ENCODE results near the gene OTOF.

The OTOF gene

DNA sequence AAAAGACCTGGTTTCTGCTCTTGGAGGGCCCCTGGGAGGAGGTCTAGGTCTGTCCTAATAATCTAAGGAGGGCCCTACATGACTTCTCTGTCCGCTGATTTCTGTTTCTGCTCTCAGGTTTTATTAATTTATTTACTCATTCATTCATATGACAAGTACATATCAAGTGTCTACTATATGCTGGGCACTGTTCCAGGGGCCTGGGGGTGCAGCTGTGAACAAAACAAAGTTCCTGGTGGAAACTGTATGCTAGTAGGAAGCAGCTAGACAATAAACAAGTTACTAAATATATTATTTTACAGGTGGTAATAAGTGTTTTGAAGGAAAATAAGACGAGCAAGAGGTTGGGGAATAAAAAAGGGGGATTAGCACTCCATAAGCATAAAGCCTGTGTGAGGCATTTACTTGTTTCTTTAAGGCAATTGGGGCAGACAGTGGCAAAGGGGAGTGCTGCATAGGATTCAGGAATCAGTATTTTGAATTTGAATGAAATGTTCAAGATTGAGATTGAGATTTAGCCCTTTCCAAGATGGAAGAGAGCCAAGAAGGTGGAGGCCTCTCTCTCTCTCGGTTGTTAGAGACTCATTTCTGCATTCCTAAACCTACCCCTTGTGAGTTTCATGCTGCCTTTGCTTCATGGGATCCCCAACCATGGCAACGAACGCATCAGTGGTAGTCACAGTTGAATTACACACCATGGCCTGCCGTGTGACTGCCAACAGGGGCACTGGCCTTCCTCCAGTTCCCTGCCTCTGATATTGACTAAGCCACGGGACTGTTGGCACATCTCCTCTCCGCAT lies 47.9 kb downstream of the OTOF start:
- H3K27me3 ChIP-seq (ENCODE audit: control insufficient read depth, insufficient read depth, low read length), result no peaks in the 10 kb centered on the region
- H2AFZ ChIP-seq, result peak overlapping the region; percentile 30
- no peaks in the 10 kb centered on the region for H3K9me3 ChIP-seq (ENCODE audit: control insufficient read depth, low read length)
- no peaks in the 10 kb centered on the region for H3K79me2 ChIP-seq
- H3K4me3 ChIP-seq (ENCODE audit: low read depth, low read length), result no peak overlapping the region
- H3K4me1 ChIP-seq, result no peaks in the 10 kb centered on the region
- TF ChIP-seq, protein P1, sequence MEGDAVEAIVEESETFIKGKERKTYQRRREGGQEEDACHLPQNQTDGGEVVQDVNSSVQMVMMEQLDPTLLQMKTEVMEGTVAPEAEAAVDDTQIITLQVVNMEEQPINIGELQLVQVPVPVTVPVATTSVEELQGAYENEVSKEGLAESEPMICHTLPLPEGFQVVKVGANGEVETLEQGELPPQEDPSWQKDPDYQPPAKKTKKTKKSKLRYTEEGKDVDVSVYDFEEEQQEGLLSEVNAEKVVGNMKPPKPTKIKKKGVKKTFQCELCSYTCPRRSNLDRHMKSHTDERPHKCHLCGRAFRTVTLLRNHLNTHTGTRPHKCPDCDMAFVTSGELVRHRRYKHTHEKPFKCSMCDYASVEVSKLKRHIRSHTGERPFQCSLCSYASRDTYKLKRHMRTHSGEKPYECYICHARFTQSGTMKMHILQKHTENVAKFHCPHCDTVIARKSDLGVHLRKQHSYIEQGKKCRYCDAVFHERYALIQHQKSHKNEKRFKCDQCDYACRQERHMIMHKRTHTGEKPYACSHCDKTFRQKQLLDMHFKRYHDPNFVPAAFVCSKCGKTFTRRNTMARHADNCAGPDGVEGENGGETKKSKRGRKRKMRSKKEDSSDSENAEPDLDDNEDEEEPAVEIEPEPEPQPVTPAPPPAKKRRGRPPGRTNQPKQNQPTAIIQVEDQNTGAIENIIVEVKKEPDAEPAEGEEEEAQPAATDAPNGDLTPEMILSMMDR (IDR thresholded peaks at IDR 0.05), result no peak
- H3K9ac ChIP-seq, result no peak overlapping the region
- H3K36me3 ChIP-seq (ENCODE audit: control insufficient read depth, insufficient read depth, low read length), result no peaks in the 10 kb centered on the region
- H3K4me2 ChIP-seq (ENCODE audit: low read length), result no peak overlapping the region
- H3K27ac ChIP-seq, result no peak overlapping the region

DNA sequence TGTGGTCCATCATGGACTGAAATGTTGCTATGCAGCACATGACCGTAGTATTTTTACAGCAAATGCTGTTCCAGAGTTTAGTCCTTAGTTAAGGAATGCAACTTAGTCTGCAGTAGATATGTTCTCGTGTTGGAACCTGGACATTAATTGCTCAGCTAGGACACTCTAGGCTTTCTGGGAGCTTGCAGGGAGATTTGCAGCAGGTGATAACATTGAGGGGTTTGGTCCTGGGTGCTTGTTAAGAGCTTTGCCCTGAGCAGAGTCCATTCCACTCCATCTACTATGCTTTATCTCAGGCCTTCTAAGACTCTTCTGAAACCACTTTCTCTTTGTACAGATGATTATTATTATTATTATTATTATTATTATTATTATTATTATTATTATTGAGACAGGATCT lies 49.1 kb downstream of the OTOF start:
- Histone ChIP-seq H3K4me1 (no peaks in the 10 kb centered on the region), H3K27ac (no peak overlapping the region), H3K4me3 (ENCODE audit: low read depth, low read length) (no peak overlapping the region), H3K9me3 (ENCODE audit: control insufficient read depth, low read length) (no peaks in the 10 kb centered on the region), H3K9ac (no peak overlapping the region), H3K79me2 (no peaks in the 10 kb centered on the region), H3K4me2 (ENCODE audit: low read length) (no peak overlapping the region), H3K27me3 (ENCODE audit: control insufficient read depth, insufficient read depth, low read length) (no peaks in the 10 kb centered on the region), H3K36me3 (ENCODE audit: control insufficient read depth, insufficient read depth, low read length) (no peaks in the 10 kb centered on the region), H2AFZ (no peak overlapping the region)
- TF ChIP-seq, protein P1 (IDR thresholded peaks at IDR 0.05), result no peak

DNA sequence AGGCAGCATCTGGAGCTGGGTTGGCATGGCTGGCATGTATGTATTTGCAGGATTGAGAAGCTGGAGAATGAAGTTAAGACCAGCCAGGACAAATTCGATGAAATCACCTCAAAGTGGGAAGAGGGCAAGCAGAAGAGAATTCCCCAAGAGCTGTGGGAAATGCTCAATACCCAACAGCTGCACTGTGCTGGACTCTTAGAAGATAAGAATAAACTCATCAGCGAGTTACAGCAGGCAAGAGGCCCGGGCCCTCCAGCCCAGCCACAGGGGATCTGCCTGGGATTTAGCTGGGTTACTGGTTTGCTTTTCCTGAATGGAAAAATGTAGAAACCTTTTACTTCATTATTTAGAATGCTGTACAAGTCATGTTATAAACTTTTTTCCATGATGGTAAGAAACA lies 53.7 kb downstream of the OTOF start:
- Histone ChIP-seq H3K4me2 (ENCODE audit: low read length) (no peak overlapping the region), H3K79me2 (no peaks in the 10 kb centered on the region), H3K27me3 (ENCODE audit: control insufficient read depth, insufficient read depth, low read length) (no peaks in the 10 kb centered on the region), H3K27ac (no peak overlapping the region), H3K9me3 (ENCODE audit: control insufficient read depth, low read length) (no peaks in the 10 kb centered on the region), H3K36me3 (ENCODE audit: control insufficient read depth, insufficient read depth, low read length) (no peaks in the 10 kb centered on the region), H3K4me1 (no peaks in the 10 kb centered on the region), H3K9ac (no peak overlapping the region), H2AFZ (no peak overlapping the region), H3K4me3 (ENCODE audit: low read depth, low read length) (no peak overlapping the region)
- TF ChIP-seq, protein P1 (IDR thresholded peaks at IDR 0.05), result no peak

DNA sequence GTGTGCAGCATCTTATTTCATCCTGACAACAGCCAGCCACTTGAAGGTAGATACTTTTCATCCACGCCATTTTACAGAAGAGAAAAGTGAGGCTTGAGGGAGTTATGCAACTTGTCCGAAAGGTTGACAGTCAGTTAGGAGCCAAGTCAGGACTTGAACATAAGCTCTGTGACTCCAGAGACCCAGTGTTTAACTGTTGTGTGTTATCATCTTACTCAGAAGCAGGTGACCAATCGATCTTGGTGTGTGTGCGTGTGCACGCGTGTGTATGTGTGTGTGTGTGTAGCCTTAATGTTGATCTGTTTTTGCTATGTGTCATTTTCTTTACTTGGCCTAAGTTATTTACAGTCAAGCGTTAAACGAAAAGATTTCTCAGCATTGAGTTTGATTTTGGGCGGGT lies 54.2 kb downstream of the OTOF start:
- TF ChIP-seq, protein P1 (IDR thresholded peaks at IDR 0.05), result no peak

More for the DNA sequence above, 54.2 kb downstream of the OTOF start:
- Histone ChIP-seq H3K27ac (no peak overlapping the region), H3K4me2 (ENCODE audit: low read length) (no peak overlapping the region), H3K9me3 (ENCODE audit: control insufficient read depth, low read length) (no peaks in the 10 kb centered on the region), H3K9ac (no peak overlapping the region), H2AFZ (no peak overlapping the region), H3K27me3 (ENCODE audit: control insufficient read depth, insufficient read depth, low read length) (no peaks in the 10 kb centered on the region), H3K36me3 (ENCODE audit: control insufficient read depth, insufficient read depth, low read length) (no peaks in the 10 kb centered on the region), H3K4me1 (no peaks in the 10 kb centered on the region), H3K79me2 (no peaks in the 10 kb centered on the region), H3K4me3 (ENCODE audit: low read depth, low read length) (no peak overlapping the region)
